ENCODE data around the gene NACAD. TPM values are rescaled to one million over a fixed set of nuclear protein-coding genes. Genes with fewer than 3 reads are reported as not detected.

The NACAD gene
- polyA plus RNA-seq, 1 experiment: 0.54 TPM

GRCh38 chr7:45073031-45073785 is 15.6 kb downstream of the NACAD start:
- peaks cover 40% of the 10 kb centered on the region for H3K36me3 ChIP-seq (ENCODE audit: control insufficient read depth, insufficient read depth, low read length)
- ChIA-PET POLR2A (no interaction called here), CTCF (interaction anchor here (0.9 kb wide), 1 partner anchor 81 kb away, joined by 3 read pairs; no protein-coding TSS in a partner anchor)
- TF ChIP-seq CTCF (IDR thresholded peaks at IDR 0.05; ENCODE audit: insufficient read depth, low read depth, low read length): no peak
- no peak for DNase-seq (ENCODE audit: low read depth)
- H3K27me3 ChIP-seq (ENCODE audit: control insufficient read depth, insufficient read depth, low read length): no peaks in the 10 kb centered on the region
- no peak overlapping the region for H3K4me3 ChIP-seq (ENCODE audit: low read depth, low read length)

GRCh38 chr7:45072131-45073030 is 16.4 kb downstream of the NACAD start:
- no peak for DNase-seq (ENCODE audit: low read depth)
- ChIA-PET CTCF (interaction anchor here (0.9 to 1.4 kb wide), 3 partner anchors 15 to 98 kb away, joined by 3 to 4 read pairs (median 4); no protein-coding TSS in a partner anchor), POLR2A (no interaction called here)
- TF ChIP-seq CTCF (IDR thresholded peaks at IDR 0.05; ENCODE audit: insufficient read depth, low read depth, low read length): no peak
- Histone ChIP-seq H3K4me3 (ENCODE audit: low read depth, low read length) (no peak overlapping the region), H3K27me3 (ENCODE audit: control insufficient read depth, insufficient read depth, low read length) (no peaks in the 10 kb centered on the region), H3K36me3 (ENCODE audit: control insufficient read depth, insufficient read depth, low read length) (peaks cover 43% of the 10 kb centered on the region)

- H3K36me3 ChIP-seq (ENCODE audit: control insufficient read depth, insufficient read depth, low read length): peaks cover 38% of the 10 kb centered on the region
- CTCF ChIA-PET: interaction anchor here (0.9 to 1.4 kb wide), 2 partner anchors 14 to 97 kb away, joined by 4 read pairs; no protein-coding TSS in a partner anchor
- POLR2A ChIA-PET: no interaction called here
These were observed 17.2 kb downstream of the NACAD start for GRCh38 chr7:45071528-45071927.

GRCh38 chr7:45070254-45070642 is 18.5 kb downstream of the NACAD start:
- POLR2A ChIA-PET: no interaction called here
- TF ChIP-seq CTCF (IDR thresholded peaks at IDR 0.05; ENCODE audit: insufficient read depth, low read depth, low read length): no peak
- Histone ChIP-seq H3K4me3 (ENCODE audit: low read depth, low read length) (no peak overlapping the region), H3K27me3 (ENCODE audit: control insufficient read depth, insufficient read depth, low read length) (no peaks in the 10 kb centered on the region), H3K36me3 (ENCODE audit: control insufficient read depth, insufficient read depth, low read length) (peaks cover 32% of the 10 kb centered on the region)
- no peak for DNase-seq (ENCODE audit: low read depth)
- CTCF ChIA-PET: no interaction called here

More at GRCh38 chr7:45071528-45071927, 17.2 kb downstream of the NACAD start:
- DNase-seq (ENCODE audit: low read depth): no peak
- TF ChIP-seq CTCF (IDR thresholded peaks at IDR 0.05; ENCODE audit: insufficient read depth, low read depth, low read length): no peak
- H3K4me3 ChIP-seq (ENCODE audit: low read depth, low read length): no peak overlapping the region
- no peaks in the 10 kb centered on the region for H3K27me3 ChIP-seq (ENCODE audit: control insufficient read depth, insufficient read depth, low read length)
